ENCODE results near the gene C2orf80.
"Not testable (repeated sequence)": the region's sequence is repeated elsewhere in the genome, so short reads cannot be mapped to it uniquely, and the experiment has no call there.

The C2orf80 gene

GRCh38 chr2:208135794-208136715 lies 53.8 kb downstream of the C2orf80 start:
- no peak for DNase-seq (ENCODE audit: low spot score)

DNA sequence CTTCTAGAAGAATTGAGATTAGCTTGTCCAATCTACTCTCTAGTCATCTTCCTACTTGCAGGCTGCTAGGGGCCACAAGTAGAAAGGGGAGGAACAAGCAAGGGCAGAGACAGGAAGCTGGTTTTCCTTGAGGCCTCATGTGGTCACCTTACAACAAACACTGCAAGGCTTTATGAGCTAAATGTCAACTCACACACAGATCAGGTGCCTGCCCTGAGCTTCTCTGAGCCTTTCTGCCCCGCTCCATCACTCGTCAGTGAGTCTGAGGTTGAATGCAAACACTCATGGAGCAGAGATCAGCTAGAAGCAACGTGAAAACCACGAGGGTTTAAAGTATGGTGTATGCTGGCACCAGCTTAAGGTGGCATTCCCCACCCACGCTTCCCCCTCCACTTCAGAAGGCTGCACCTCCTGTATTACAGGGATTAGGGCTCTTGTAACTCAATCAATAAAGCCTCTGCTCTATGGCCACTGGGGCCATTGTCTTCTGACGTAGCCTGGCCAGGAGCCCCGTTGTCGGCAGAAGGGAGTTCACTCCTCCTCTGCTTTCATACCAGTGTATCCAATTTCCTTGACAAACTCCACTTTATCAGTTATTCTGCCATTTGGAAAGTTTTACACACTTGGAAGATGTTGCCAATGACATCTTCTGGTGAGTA lies 54.8 kb downstream of the C2orf80 start:
- DNase-seq (ENCODE audit: low spot score), result no peak

- DNase-seq (ENCODE audit: low spot score), result no peak
Measured at GRCh38 chr2:208130712-208131110, 59.1 kb downstream of the C2orf80 start.

DNA sequence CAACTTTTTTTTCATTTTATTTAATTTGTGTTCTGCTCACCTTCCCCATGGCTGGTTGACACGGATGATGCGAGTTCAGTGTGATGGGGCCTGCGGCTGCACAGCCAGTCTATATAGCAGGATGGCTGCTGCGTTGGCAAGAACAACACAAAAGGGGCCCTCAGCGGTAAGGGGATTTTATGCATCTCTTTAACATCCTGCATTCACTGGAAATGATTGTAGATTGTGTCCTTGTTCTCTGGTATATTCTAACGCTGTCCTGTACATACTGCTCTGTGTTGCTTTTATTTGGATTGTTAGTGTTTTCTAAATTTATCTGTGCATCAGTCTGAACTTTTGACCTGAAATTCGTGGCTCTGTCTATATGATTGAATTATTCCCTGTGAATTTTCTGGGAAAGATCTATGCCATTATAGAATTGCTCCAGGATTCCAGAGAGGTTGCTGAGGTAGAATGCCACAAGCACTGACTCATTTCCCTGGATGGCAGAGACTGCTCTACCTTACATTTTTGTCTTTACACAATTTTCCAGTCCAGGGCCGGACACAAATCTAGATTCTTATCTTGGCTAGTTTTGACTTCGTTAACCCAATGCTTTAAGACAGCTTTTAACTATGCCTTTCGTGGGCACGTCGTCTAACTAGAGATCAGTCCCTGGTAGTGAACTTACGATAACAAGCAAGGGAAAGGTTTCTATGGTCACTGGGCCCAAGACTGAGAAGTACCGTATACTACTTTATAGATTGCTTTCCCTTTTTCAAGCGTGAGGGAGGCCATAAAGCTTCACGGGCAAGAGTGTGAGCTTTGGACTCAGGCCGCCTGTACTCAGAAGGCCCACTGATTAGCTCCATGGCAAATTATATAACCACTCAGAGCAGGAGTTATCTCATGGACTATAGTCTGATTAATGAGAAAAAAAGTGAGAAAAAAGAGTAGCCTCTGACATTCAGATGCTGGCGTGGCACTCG lies 59.8 kb downstream of the C2orf80 start, which contains the start of gene CRYGC:
Gene CRYGC (minus strand): TSS at position 85 of the 968 bp plus-strand sequence. CDS start 36 bp downstream, at position 49.
- no peak for DNase-seq (ENCODE audit: low spot score)

DNA sequence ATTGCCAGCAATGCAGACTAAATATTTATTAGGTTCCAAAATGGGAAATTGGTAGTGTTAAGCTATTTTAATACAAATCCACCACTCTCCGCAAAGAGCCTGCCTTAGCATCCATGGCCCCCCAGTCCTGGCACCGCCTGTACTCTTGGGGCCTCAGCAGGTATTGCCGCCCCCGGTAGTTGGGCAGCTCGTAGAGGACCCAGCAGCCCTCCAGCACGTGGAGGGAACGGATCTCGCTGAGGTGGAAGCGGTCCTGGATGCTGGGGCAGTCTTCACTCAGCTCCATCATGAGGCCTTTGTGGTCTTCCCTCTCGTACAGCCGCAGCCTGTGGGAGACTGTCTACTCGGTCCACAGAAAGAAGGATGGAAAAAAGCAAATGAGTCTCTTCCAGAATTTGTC lies 61.7 kb downstream of the C2orf80 start:
- no peak for DNase-seq (ENCODE audit: low spot score)

- no peak for DNase-seq (ENCODE audit: low spot score)
Measured at GRCh38 chr2:208127090-208127489, 62.7 kb downstream of the C2orf80 start.

- no peak for DNase-seq (ENCODE audit: low spot score)
Measured at GRCh38 chr2:208125251-208125650, 64.6 kb downstream of the C2orf80 start.

DNA sequence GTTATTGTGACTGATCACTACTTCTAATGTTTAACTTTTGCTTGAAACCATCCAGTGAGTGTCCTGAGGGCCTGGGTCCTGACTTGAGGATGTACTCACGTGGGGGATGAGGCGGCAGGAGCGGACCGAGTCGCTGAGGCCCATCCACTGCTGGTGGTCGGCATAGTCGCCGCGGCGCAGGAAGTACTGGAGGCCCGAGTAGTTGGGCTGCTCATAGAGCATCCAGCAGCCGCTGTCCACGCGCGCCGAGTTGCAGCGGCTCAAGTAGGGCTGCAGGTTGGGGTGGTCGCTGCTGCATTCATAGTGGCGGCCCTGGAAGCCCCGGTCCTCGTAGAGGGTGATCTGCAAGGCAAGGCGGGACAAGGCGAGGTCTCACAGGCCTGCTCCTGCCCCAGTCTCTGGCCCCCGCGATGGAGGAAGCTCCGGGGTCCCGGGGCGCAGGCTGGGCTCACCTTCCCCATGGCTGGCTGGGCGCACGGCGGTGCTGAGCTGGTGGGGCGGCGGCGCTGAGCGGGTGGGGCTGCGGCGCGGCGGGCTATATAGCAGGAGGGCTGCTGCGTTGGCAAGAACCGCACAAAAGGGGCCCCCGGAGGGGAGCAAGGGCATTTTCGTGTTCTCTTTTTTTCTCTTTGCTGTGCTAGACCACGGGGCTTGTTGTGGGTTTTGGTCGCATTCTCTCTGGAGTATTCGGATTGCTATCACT lies 65.7 kb downstream of the C2orf80 start, which contains the start of gene CRYGD:
Gene CRYGD (minus strand): TSS at position 512 of the 703 bp plus-strand sequence. CDS start 51 bp downstream, at position 461.
- DNase-seq (ENCODE audit: low spot score), result not testable (repeated sequence)

GRCh38 chr2:208122248-208122647 lies 67.6 kb downstream of the C2orf80 start:
- no peak for DNase-seq (ENCODE audit: low spot score)

DNA sequence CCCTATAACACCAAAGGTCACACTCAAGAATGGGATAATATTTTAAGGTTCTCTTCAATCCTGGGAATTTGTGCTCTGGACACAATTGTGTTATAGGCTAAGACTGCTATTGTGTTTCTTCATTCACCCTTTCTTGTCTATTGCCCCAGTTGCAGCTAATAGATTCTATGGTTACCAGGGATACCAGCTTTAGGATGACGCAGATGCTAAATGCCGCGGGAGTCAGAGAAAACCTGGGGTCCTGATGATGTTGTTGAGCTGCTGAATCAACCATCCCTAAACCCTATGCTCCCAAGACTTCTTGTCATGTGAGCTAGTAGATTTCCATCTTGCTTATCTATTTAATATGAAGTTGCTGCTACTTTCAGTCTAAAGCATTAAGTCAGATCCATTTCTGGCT lies 70.9 kb downstream of the C2orf80 start:
- DNase-seq (ENCODE audit: low spot score), result no peak

- not testable (repeated sequence) for DNase-seq (ENCODE audit: low spot score)
Measured at GRCh38 chr2:208117390-208117789, 72.4 kb downstream of the C2orf80 start.

Measured in LoVo (cell line).